HepG2 (cell line): Measurements from ENCODE around the gene DCST2. TPM values are rescaled to one million over a fixed set of nuclear protein-coding genes. Genes with fewer than 3 reads are reported as not detected.

Experiments used
- ATAC-seq: fragments of 200-7000 bp; cut with Tn5 transposase; 3 replicates; pipeline ENCODE4 v1.9.1; 2020; ENCODE audit warnings: mild to moderate bottlenecking, moderate library complexity
- BruUV-seq: library from RNA; stranded (reverse); fragments of 400-500 nt; replicated peaks from 2 replicates; lab custom pipeline; 2021; lab: Mats Ljungman, UMichigan
- CTCF ChIA-PET: fragments of 300-600 bp; formaldehyde crosslinking; extraction: SDS; loops from one replicate; lab custom pipeline; 2021; ENCODE audit warnings: low total read pairs, inconsistent platforms, low intra/inter-chr PET ratio; lab: Yijun Ruan, JAX
- POLR2A ChIA-PET: fragments of 350-600 bp; sonication (Branson Sonifier 250); formaldehyde crosslinking; loops from one replicate; lab custom pipeline; 2020; ENCODE audit warnings: antibody characterized with exemption, inconsistent platforms; lab: Yijun Ruan, JAX
- DNase-seq: peaks from one replicate; pipeline ENCODE4 v3.0.0-alpha.2; 2015; ENCODE audit warnings: low spot score
- FAIRE-seq: peaks from 3 replicates; lab custom pipeline; 2011; peaks lifted over from hg19 to GRCh38; lab: Jason Lieb, UNC
- H2AFZ ChIP-seq: one replicate; pipeline ENCODE4 v1.6.1; 2011; ENCODE audit warnings: low read length, inconsistent platforms
- H3K27ac ChIP-seq: fragments of 300-600 bp; 3 replicates; pipeline ENCODE4 v1.8.0; 2011; ENCODE audit warnings: mixed run types, mild to moderate bottlenecking, mixed read lengths, low read length, inconsistent platforms; ENCODE audit not compliant: insufficient read depth; ENCODE audit errors: extremely low read length
- H3K27me3 ChIP-seq, 2 experiments: fragments of 200-600 bp in 1 of 2; 2 replicates in 1 of 2; 3 replicates in 1 of 2; pipeline versions ENCODE4 v1.6.0 to v1.8.0; 2011; ENCODE audit warnings: low read length in 2 of 2, mild to moderate bottlenecking in 2 of 2, moderate library complexity in 2 of 2, inconsistent platforms in 1 of 2; ENCODE audit not compliant: insufficient read depth in 2 of 2, control insufficient read depth in 1 of 2
- H3K36me3 ChIP-seq, 2 experiments: fragments of 200-600 bp in 1 of 2; replicated peaks in 1 of 2; 2 replicates in 1 of 2; 3 replicates in 1 of 2; pipeline versions ENCODE4 v1.5.1 to v1.8.0; 2011; ENCODE audit warnings: low read length in 2 of 2, inconsistent platforms in 1 of 2; ENCODE audit not compliant: insufficient read depth in 2 of 2, control insufficient read depth in 1 of 2
- H3K4me1 ChIP-seq: 2 replicates; pipeline ENCODE4 v1.5.1; 2012; ENCODE audit warnings: low read length, inconsistent platforms; ENCODE audit not compliant: insufficient read depth
- H3K4me2 ChIP-seq: 2 replicates; pipeline ENCODE4 v1.6.0; 2011; ENCODE audit warnings: low read depth, low read length, inconsistent platforms
- H3K4me3 ChIP-seq, 3 experiments: fragments of 200-600 bp in 1 of 3; sonication (generic), shearing (Covaris generic) in 1 of 3; replicated peaks in 1 of 3; 2 replicates each; pipeline ENCODE4 v1.5.1; 2011 to 2016; ENCODE audit warnings: low read length in 3 of 3, inconsistent platforms in 2 of 3, low read depth in 2 of 3, mild to moderate bottlenecking in 2 of 3, control low read depth in 1 of 3, mixed read lengths in 1 of 3; ENCODE audit not compliant: insufficient read depth in 1 of 3
- H3K79me2 ChIP-seq: one replicate; pipeline ENCODE4 v1.6.1; 2011; ENCODE audit warnings: low read length, inconsistent platforms; ENCODE audit not compliant: insufficient read depth
- H3K9ac ChIP-seq: 2 replicates; pipeline ENCODE4 v1.6.0; 2011; ENCODE audit warnings: mild to moderate bottlenecking, low read depth, low read length, inconsistent platforms; ENCODE audit not compliant: insufficient read depth
- H3K9me3 ChIP-seq: 2 replicates; pipeline ENCODE4 v1.5.1; 2012; ENCODE audit warnings: mild to moderate bottlenecking, low read length
- H4K20me1 ChIP-seq: 2 replicates; pipeline ENCODE4 v1.6.0; 2011; ENCODE audit warnings: inconsistent platforms, mild to moderate bottlenecking, low read length, moderate library complexity; ENCODE audit not compliant: insufficient read depth
- TEAD3 ChIP-seq: optimal IDR thresholded peaks from 2 replicates; pipeline ENCODE3; 2016; ENCODE audit warnings: borderline replicate concordance
- ZNF773 ChIP-seq: sonication (generic); formaldehyde crosslinking; IDR thresholded peaks from 2 replicates; pipeline ENCODE4 v1.4.0; 2020; ENCODE audit warnings: missing genetic modification reagents, borderline replicate concordance
- WGBS: methylation state at CpG from one replicate; pipeline ENCODE4 v1.1.6; 2017; ENCODE audit warnings: low lambda C conversion rate; 5-methylcytosine and 5-hydroxymethylcytosine counted together
- in situ Hi-C: cut with HindIII; loops from 2 replicates; pipeline ENCODE4 v1.10.0; 2017; ENCODE audit warnings: low pct_unique_long_range_greater_than_20kb; ENCODE audit not compliant: extremely low pct_ligation_motif_present
- intact Hi-C: fragments of 100-400 bp; cut with micrococcal nuclease; formaldehyde crosslinking; loops from one replicate; pipeline ENCODE4 v1.10.0; 2022; ENCODE audit not compliant: unreplicated experiment
- polyA plus RNA-seq, 8 experiments: library from polyadenylated mRNA; depleted of rRNA in 3 of 8; stranded (reverse) in 7 of 8; unstranded in 1 of 8; fragments of >200 nt; fragmentation: Illumina TruSeq in 4 of 8; extraction: Trizol in 4 of 8; gene quantifications; 2 replicates each; pipeline versions ENCODE4 v1.2.1 to v1.2.3, GENCODE V29; 2011 to 2016; ENCODE audit warnings: low read depth in 4 of 8, missing spikeins in 1 of 8, mixed read lengths in 1 of 8; ENCODE audit not compliant: insufficient read depth in 1 of 8
- total RNA-seq, 5 experiments: library from RNA; depleted of rRNA; stranded (reverse); fragments of >200 nt; fragmentation: Illumina TruSeq; extraction: Trizol; gene quantifications; 2 replicates each; pipeline ENCODE4 v1.2.3, GENCODE V29; 2016; ENCODE audit warnings: low read depth in 1 of 5
- TF ChIP-seq, protein P1 (sequence below): sonication (generic); formaldehyde crosslinking; IDR thresholded peaks from 2 replicates; pipeline ENCODE4 v1.5.0; 2020; ENCODE audit warnings: mild to moderate bottlenecking, missing genetic modification reagents
- TF ChIP-seq, protein P2 (sequence below): sonication (generic); formaldehyde crosslinking; IDR thresholded peaks from 2 replicates; pipeline ENCODE4 v1.4.0; 2020; ENCODE audit warnings: low read depth, missing genetic modification reagents
- TF ChIP-seq, protein P3 (sequence below): sonication (generic); formaldehyde crosslinking; IDR thresholded peaks from 2 replicates; pipeline ENCODE4 v1.5.1; 2020; ENCODE audit warnings: missing genetic modification reagents, mild to moderate bottlenecking, borderline replicate concordance

The DCST2 gene
- total and polyA plus RNA-seq, 2 of the 13 experiments (the other 11 are each of a cell fraction or from before 2014, with no cell fraction given): 0.74 TPM; not detected in 1

DNA sequence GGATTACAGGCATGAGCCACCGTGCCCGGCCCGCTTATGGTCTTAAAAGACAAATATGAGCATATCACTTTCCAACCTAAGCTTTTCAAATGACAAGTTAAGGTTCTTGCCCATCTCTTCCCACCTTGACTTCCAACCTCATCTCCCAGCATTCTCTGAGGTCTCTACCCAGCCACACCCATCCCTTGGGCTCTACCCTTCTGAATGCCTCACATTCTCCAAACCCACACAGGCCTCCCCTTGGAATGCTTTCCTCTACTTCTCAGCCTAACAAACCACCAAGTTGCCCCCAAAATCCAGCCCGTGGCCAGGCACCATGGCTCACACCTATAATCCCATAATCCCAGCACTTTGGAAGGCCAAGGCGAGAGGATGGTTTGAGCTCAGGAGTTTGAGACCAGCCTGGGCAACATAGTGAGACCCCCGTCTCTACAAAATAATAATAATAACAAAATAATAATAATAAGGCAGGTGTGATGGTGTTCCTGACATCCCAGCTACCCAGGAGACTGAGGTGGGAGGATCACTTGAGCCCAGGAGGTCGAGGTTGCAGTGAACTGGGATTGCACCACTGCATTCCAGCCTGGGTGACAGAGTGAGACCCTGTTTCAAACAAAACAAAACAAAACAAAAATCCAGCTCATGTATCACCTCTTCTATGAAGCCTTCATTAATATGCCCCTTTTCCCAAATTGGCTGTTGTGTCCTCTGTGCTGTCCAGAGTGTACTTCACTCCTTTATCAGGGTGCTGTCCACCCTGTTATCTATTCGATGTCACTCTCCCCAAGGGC, 11.2 kb downstream of the DCST2 start:
- H3K9me3 ChIP-seq: no peaks in the 10 kb centered on the region
- intact Hi-C loops (no loop called here), in situ Hi-C loops (no loop called here)
- no peaks in the 10 kb centered on the region for H3K36me3 ChIP-seq
- peak overlapping the region in 1 of 3 experiments; percentile 30; a peak in 1 of 6 replicates for H3K4me3 ChIP-seq
- no peaks in the 10 kb centered on the region for H3K27me3 ChIP-seq
- no peaks in the 10 kb centered on the region for H4K20me1 ChIP-seq
- FAIRE-seq (peak; percentile 46), DNase-seq (no peak), ATAC-seq (peak; percentile 7; the same call in 2 of the 3 replicates)
- no peak overlapping the region for H3K9ac ChIP-seq
- TF ChIP-seq, protein P1, sequence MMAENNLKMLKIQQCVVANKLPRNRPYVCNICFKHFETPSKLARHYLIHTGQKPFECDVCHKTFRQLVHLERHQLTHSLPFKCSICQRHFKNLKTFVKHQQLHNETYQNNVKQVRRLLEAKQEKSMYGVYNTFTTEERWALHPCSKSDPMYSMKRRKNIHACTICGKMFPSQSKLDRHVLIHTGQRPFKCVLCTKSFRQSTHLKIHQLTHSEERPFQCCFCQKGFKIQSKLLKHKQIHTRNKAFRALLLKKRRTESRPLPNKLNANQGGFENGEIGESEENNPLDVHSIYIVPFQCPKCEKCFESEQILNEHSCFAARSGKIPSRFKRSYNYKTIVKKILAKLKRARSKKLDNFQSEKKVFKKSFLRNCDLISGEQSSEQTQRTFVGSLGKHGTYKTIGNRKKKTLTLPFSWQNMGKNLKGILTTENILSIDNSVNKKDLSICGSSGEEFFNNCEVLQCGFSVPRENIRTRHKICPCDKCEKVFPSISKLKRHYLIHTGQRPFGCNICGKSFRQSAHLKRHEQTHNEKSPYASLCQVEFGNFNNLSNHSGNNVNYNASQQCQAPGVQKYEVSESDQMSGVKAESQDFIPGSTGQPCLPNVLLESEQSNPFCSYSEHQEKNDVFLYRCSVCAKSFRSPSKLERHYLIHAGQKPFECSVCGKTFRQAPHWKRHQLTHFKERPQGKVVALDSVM (CRISPR knock-in tag): peak; percentile 50; the same call in 1 of the 2 replicates
- TF ChIP-seq ZNF773 (CRISPR knock-in tag) (no peak), TEAD3 (CRISPR knock-in tag) (peak; percentile 80)
- TF ChIP-seq, protein P2, sequence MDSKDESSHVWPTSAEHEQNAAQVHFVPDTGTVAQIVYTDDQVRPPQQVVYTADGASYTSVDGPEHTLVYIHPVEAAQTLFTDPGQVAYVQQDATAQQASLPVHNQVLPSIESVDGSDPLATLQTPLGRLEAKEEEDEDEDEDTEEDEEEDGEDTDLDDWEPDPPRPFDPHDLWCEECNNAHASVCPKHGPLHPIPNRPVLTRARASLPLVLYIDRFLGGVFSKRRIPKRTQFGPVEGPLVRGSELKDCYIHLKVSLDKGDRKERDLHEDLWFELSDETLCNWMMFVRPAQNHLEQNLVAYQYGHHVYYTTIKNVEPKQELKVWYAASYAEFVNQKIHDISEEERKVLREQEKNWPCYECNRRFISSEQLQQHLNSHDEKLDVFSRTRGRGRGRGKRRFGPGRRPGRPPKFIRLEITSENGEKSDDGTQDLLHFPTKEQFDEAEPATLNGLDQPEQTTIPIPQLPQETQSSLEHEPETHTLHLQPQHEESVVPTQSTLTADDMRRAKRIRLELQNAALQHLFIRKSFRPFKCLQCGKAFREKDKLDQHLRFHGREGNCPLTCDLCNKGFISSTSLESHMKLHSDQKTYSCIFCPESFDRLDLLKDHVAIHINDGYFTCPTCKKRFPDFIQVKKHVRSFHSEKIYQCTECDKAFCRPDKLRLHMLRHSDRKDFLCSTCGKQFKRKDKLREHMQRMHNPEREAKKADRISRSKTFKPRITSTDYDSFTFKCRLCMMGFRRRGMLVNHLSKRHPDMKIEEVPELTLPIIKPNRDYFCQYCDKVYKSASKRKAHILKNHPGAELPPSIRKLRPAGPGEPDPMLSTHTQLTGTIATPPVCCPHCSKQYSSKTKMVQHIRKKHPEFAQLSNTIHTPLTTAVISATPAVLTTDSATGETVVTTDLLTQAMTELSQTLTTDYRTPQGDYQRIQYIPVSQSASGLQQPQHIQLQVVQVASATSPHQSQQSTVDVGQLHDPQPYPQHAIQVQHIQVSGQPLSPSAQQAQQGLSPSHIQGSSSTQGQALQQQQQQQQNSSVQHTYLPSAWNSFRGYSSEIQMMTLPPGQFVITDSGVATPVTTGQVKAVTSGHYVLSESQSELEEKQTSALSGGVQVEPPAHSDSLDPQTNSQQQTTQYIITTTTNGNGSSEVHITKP: peak; percentile 88
- TF ChIP-seq, protein P3, sequence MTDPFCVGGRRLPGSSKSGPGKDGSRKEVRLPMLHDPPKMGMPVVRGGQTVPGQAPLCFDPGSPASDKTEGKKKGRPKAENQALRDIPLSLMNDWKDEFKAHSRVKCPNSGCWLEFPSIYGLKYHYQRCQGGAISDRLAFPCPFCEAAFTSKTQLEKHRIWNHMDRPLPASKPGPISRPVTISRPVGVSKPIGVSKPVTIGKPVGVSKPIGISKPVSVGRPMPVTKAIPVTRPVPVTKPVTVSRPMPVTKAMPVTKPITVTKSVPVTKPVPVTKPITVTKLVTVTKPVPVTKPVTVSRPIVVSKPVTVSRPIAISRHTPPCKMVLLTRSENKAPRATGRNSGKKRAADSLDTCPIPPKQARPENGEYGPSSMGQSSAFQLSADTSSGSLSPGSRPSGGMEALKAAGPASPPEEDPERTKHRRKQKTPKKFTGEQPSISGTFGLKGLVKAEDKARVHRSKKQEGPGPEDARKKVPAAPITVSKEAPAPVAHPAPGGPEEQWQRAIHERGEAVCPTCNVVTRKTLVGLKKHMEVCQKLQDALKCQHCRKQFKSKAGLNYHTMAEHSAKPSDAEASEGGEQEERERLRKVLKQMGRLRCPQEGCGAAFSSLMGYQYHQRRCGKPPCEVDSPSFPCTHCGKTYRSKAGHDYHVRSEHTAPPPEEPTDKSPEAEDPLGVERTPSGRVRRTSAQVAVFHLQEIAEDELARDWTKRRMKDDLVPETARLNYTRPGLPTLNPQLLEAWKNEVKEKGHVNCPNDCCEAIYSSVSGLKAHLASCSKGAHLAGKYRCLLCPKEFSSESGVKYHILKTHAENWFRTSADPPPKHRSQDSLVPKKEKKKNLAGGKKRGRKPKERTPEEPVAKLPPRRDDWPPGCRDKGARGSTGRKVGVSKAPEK (CRISPR knock-in tag): no peak
- no peaks in the 10 kb centered on the region for H3K79me2 ChIP-seq
- peaks cover 68% of the 10 kb centered on the region for H3K4me1 ChIP-seq
- no TSS peak for BruUV-seq
- no peak overlapping the region for H2AFZ ChIP-seq
- WGBS: 49% methylated on average over 8 of the region's 8 CpGs
- ChIA-PET CTCF (no interaction called here), POLR2A (interaction anchor here (1.0 to 2.5 kb wide), 6 partner anchors 16 to 52 kb away, joined by 3 to 11 read pairs (median 4); partner anchors contain the start of gene SHC1)
- H3K4me2 ChIP-seq: peak overlapping the region; percentile 65
- H3K27ac ChIP-seq: no peak overlapping the region
